Measurements from ENCODE around the gene CNNM1.

- TF ChIP-seq EZH2phosphoT487 (IDR thresholded peaks at IDR 0.05; ENCODE audit: borderline replicate concordance, low read length): no peak
- no peak for TF ChIP-seq CTCF (IDR thresholded peaks at IDR 0.05; ENCODE audit: low read depth, low read length, poor library complexity, severe bottlenecking)
Observed at GRCh38 chr10:99365311-99365710, 36.2 kb downstream of the CNNM1 start.
